ENCODE data around the gene ATG16L2. TPM values are rescaled to one million over a fixed set of nuclear protein-coding genes. Genes with fewer than 3 reads are reported as not detected.

The ATG16L2 gene
- total and polyA plus RNA-seq, 2 of the 4 experiments (the other 2 are of a cell fraction): 1.3 to 12.7 TPM

GRCh38 chr11:72793076-72793424, 21.2 kb upstream of the ATG16L2 start:
- peak overlapping the region; percentile 79 for H2BK5ac ChIP-seq (ENCODE audit: low read depth, low read length, poor library complexity, severe bottlenecking)
- peaks cover 17% of the 10 kb centered on the region for H3K9me1 ChIP-seq (ENCODE audit: insufficient read depth, low read length)
- CTCF ChIA-PET: interaction anchor here (0.8 to 2.3 kb wide), 5 partner anchors 18 to 109 kb away, joined by 3 to 15 read pairs (median 3); no protein-coding TSS in a partner anchor
- H4K20me1 ChIP-seq (ENCODE audit: insufficient read depth, low read length): peaks cover 6% of the 10 kb centered on the region; the same call in 1 of the 2 replicates
- H2BK15ac ChIP-seq (ENCODE audit: low read depth, low read length): peak overlapping the region; percentile 84; the same call in 2 of the 3 replicates
- peak overlapping the region; percentile 31; the same call in 1 of the 2 replicates for H3K27ac ChIP-seq (ENCODE audit: insufficient read depth, low read length)
- peak overlapping the region; percentile 43; the same call in 1 of the 2 replicates for H2AK5ac ChIP-seq (ENCODE audit: low read depth, low read length)
- peak overlapping the region; percentile 43 for H3K9ac ChIP-seq (ENCODE audit: low read depth, low read length)
- H3K36me3 ChIP-seq (ENCODE audit: control insufficient read depth, insufficient read depth, low read length): no peaks in the 10 kb centered on the region
- POLR2A ChIA-PET (ENCODE audit: unreplicated experiment): no interaction called here
- H2AFZ ChIP-seq (replicated peaks; ENCODE audit: low read length, poor library complexity): peak overlapping the region; percentile 95
- peak overlapping the region; percentile 84 for H4K5ac ChIP-seq (ENCODE audit: low read depth, low read length)
- H3K4ac ChIP-seq (ENCODE audit: low read depth, low read length): peak overlapping the region; percentile 88
- H4K8ac ChIP-seq (ENCODE audit: low read depth in 2 of 2, low read length in 2 of 2): peak overlapping the region; percentile 20 to 94
- no peak overlapping the region for H3K4me3 ChIP-seq (ENCODE audit: insufficient read depth, low read depth, low read length)
- dilution Hi-C loops (cut with HindIII; ENCODE audit: low sequenced_read_pairs, unreplicated experiment) (no loop called here), intact Hi-C loops (cut with micrococcal nuclease) (loop anchor here (1.0 kb wide), 1 partner anchor 68 kb away; no protein-coding TSS in a partner anchor), in situ Hi-C loops (cut with MboI; ENCODE audit: low sequenced_read_pairs) (loop anchor here (5.0 kb wide), 1 partner anchor 71 kb away; no protein-coding TSS in a partner anchor)
- peak overlapping the region; percentile 42; the same call in 1 of the 2 replicates for H2BK20ac ChIP-seq (ENCODE audit: low read depth, low read length)
- peak overlapping the region; percentile 72 for H3K18ac ChIP-seq (ENCODE audit: low read depth, low read length)
- H2AK9ac ChIP-seq (replicated peaks; ENCODE audit: low read depth, low read length, poor library complexity): peak overlapping the region; percentile 87
- BruUV-seq (replicated peaks): no TSS peak
- DNase-seq (no peak), ATAC-seq (ENCODE audit: low read depth) (no peak)
- peaks cover 0 to 12% of the 10 kb centered on the region in 2 experiments; a peak in 1 of 4 replicates for H3K79me1 ChIP-seq (ENCODE audit: low read depth in 1 of 2, low read length in 2 of 2)
- H3K56ac ChIP-seq (ENCODE audit: extremely low read depth, insufficient read depth, low read length): no peak overlapping the region
- no peaks in the 10 kb centered on the region for H3K9me3 ChIP-seq (ENCODE audit: control insufficient read depth, insufficient read depth, low read length)
- peak overlapping the region; percentile 81 for H3K23ac ChIP-seq (ENCODE audit: low read depth, low read length)
- H3K4me2 ChIP-seq (ENCODE audit: low read depth, low read length): peak overlapping the region; percentile 84
- H3K4me1 ChIP-seq (ENCODE audit: control insufficient read depth, insufficient read depth, low read length): peaks cover 15% of the 10 kb centered on the region
- H4K91ac ChIP-seq (ENCODE audit: insufficient read depth, low read depth, low read length): peak overlapping the region; percentile 73
- peak overlapping the region; percentile 87 for H2BK120ac ChIP-seq (ENCODE audit: low read depth, low read length)
- WGBS, 2 experiments (ENCODE audit: extremely low coverage in 2 of 2, insufficient read length in 1 of 2): 83% methylated on average over 2 of the region's 2 CpGs; no CpG with 5 or more reads in 1 of the 2 experiments
- peak overlapping the region; percentile 96 for H3K14ac ChIP-seq (replicated peaks; ENCODE audit: low read depth, low read length)
- H3K27me3 ChIP-seq (ENCODE audit: control insufficient read depth, insufficient read depth, low read length): no peaks in the 10 kb centered on the region
- no peak for TF ChIP-seq MAFK (IDR thresholded peaks at IDR 0.05; ENCODE audit: low read depth, low read length)
- no peak for TF ChIP-seq RCOR1 (IDR thresholded peaks at IDR 0.05; ENCODE audit: insufficient replicate concordance, low read length)
- no peak for TF ChIP-seq RFX5 (IDR thresholded peaks at IDR 0.05; ENCODE audit: low read depth, low read length)
- TF ChIP-seq FOS (IDR thresholded peaks at IDR 0.05; ENCODE audit: low read depth, low read length): no peak

Measured in IMR-90 (cell line).